Gastroesophageal sphincter (tissue), 4 donors: ENCODE results near the gene NR4A3. TPM values are rescaled to one million over a fixed set of nuclear protein-coding genes. Genes with fewer than 3 reads are reported as not detected.

Experiments
- ATAC-seq: fragments of 150-250 bp; one replicate; pipeline ENCODE4 v1.9.1; 2016; ENCODE audit warnings: mild to moderate bottlenecking, moderate library complexity
- H3K27ac ChIP-seq, 4 donors: fragments of 200-600 bp; sonication (generic) in 3 of 4; 1 replicate in 3 of 4; 2 replicates in 1 of 4; pipeline ENCODE4 v1.5.1; 2016 to 2019
- H3K27me3 ChIP-seq: fragments of 200-600 bp; sonication (generic); one replicate; pipeline ENCODE4 v1.5.1; 2019
- H3K36me3 ChIP-seq, 2 donors: fragments of 200-600 bp; sonication (generic); one replicate each; pipeline ENCODE4 v1.5.1; 2019; ENCODE audit warnings: control low read depth in 1 of 2
- H3K4me1 ChIP-seq, 3 donors: fragments of 200-600 bp; sonication (generic); 1 replicate in 2 of 3; 2 replicates in 1 of 3; pipeline ENCODE4 v1.5.1; 2016 to 2019; ENCODE audit warnings: control low read depth in 2 of 3
- H3K4me3 ChIP-seq, 2 donors: fragments of 200-600 bp; sonication (generic); one replicate each; pipeline ENCODE4 v1.5.1; 2019; ENCODE audit warnings: mild to moderate bottlenecking in 1 of 2, moderate library complexity in 1 of 2
- H3K9me3 ChIP-seq, 3 donors: fragments of 200-600 bp; sonication (generic); one replicate each; pipeline ENCODE4 v1.5.1; 2017 to 2019; ENCODE audit warnings: control low read depth in 2 of 3
- EP300 ChIP-seq: sonication (generic); formaldehyde crosslinking; IDR thresholded peaks from one replicate; pipeline ENCODE4 v1.6.1; 2017; ENCODE audit warnings: antibody characterized with exemption, mild to moderate bottlenecking
- POLR2A ChIP-seq, 2 donors: fragments of 450-650 bp; IDR thresholded peaks; one replicate each; pipeline ENCODE4 v1.6.1; 2017; ENCODE audit warnings: antibody characterized with exemption in 2 of 2, mild to moderate bottlenecking in 2 of 2, moderate library complexity in 1 of 2
- POLR2AphosphoS5 ChIP-seq: sonication (generic); formaldehyde crosslinking; IDR thresholded peaks from one replicate; pipeline ENCODE4 v1.6.1; 2017; ENCODE audit warnings: antibody characterized with exemption
- WGBS, 2 donors: methylation state at CpG; one replicate each; pipeline ENCODE4 v1.1.5; 2018; ENCODE audit warnings: low coverage in 1 of 2; 5-methylcytosine and 5-hydroxymethylcytosine counted together
- total RNA-seq, 4 donors: library from RNA; depleted of rRNA; stranded (reverse); fragments of >200 nt; gene quantifications; one replicate each; pipeline ENCODE4 v1.1.0, GENCODE V29; 2016
- TF ChIP-seq, protein P1 (sequence below), 4 experiments: fragments of 200-600 bp in 2 of 4; fragments of 450-650 bp in 2 of 4; sonication (generic) in 1 of 4; IDR thresholded peaks; one replicate each; pipeline ENCODE4 v1.5.1; 2017 to 2019; ENCODE audit warnings: antibody characterized with exemption in 4 of 4, mild to moderate bottlenecking in 2 of 4, moderate library complexity in 2 of 4

NR4A3 gene
- total RNA-seq, 4 donors from 2014 or later = 0.52 to 51.2 (median 2.0) TPM

GRCh38 chr9:99873531-99873930 lies 51.8 kb downstream of the NR4A3 start:
- Histone ChIP-seq H3K27ac (no peak overlapping the region), H3K27me3 (no peaks in the 10 kb centered on the region), H3K4me3 (no peak overlapping the region), H3K9me3 (no peaks in the 10 kb centered on the region), H3K4me1 (no peaks in the 10 kb centered on the region), H3K36me3 (no peaks in the 10 kb centered on the region)
- 98 to 100% methylated on average over 3 of the region's 3 CpGs for WGBS, 2 donors
- TF ChIP-seq POLR2AphosphoS5 (no peak), EP300 (no peak), POLR2A (IDR thresholded peaks at IDR 0.05) (no peak)
- TF ChIP-seq, protein P1, sequence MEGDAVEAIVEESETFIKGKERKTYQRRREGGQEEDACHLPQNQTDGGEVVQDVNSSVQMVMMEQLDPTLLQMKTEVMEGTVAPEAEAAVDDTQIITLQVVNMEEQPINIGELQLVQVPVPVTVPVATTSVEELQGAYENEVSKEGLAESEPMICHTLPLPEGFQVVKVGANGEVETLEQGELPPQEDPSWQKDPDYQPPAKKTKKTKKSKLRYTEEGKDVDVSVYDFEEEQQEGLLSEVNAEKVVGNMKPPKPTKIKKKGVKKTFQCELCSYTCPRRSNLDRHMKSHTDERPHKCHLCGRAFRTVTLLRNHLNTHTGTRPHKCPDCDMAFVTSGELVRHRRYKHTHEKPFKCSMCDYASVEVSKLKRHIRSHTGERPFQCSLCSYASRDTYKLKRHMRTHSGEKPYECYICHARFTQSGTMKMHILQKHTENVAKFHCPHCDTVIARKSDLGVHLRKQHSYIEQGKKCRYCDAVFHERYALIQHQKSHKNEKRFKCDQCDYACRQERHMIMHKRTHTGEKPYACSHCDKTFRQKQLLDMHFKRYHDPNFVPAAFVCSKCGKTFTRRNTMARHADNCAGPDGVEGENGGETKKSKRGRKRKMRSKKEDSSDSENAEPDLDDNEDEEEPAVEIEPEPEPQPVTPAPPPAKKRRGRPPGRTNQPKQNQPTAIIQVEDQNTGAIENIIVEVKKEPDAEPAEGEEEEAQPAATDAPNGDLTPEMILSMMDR (IDR thresholded peaks at IDR 0.05) = no peak
- ATAC-seq = no peak

DNA sequence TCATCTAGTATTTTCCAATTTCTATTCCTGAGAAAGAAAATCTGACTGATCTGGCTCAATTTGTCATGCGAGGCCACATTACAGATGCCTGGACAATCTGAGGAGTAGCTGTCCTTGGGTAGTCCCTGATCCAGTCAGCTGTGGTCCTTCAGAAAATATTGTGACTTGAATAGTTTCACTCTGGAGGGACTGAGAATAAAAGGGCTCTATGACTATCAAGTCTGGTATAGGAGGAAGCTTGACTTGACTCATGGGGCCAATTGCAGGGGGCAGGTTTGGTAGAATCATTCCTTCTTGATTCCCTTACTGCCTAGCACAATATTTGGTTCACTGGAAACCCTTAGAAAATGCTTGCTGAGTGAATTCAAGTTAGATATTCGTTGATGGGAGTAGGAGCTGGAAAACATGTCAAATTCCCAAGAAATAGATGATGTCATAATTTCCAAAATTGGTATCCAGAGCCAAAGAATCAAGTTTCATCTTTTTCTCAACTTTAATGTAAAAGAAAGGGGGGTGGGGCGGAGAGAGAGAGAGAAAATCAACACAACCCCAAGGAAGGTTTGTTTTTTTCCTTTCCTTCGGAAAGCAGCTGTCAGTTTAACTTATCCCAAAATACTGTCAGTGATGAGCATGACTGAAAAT lies 52.4 kb downstream of the NR4A3 start:
- H3K36me3 ChIP-seq = no peaks in the 10 kb centered on the region
- TF ChIP-seq POLR2A (IDR thresholded peaks at IDR 0.05) (no peak), EP300 (no peak), POLR2AphosphoS5 (no peak)
- TF ChIP-seq, protein P1 (IDR thresholded peaks at IDR 0.05) = no peak
- H3K27me3 ChIP-seq = no peaks in the 10 kb centered on the region
- WGBS, 2 donors = 77 to 89% methylated on average over 4 of the region's 4 CpGs
- ATAC-seq = no peak
- no peak overlapping the region for H3K27ac ChIP-seq
- no peak overlapping the region for H3K4me3 ChIP-seq
- H3K9me3 ChIP-seq = no peaks in the 10 kb centered on the region
- no peaks in the 10 kb centered on the region for H3K4me1 ChIP-seq

GRCh38 chr9:99876190-99876589 lies 54.5 kb downstream of the NR4A3 start:
- TF ChIP-seq, protein P1 (IDR thresholded peaks at IDR 0.05) = no peak
- TF ChIP-seq POLR2A (IDR thresholded peaks at IDR 0.05) = no peak
- TF ChIP-seq EP300 = no peak
- TF ChIP-seq POLR2AphosphoS5 = no peak
- WGBS, 2 donors = 82 to 92% methylated on average over 2 of the region's 2 CpGs
- no peaks in the 10 kb centered on the region for H3K27me3 ChIP-seq

GRCh38 chr9:99878651-99879050 lies 57.0 kb downstream of the NR4A3 start:
- Histone ChIP-seq H3K4me1 (no peaks in the 10 kb centered on the region), H3K36me3 (no peaks in the 10 kb centered on the region), H3K27ac (no peak overlapping the region), H3K27me3 (no peaks in the 10 kb centered on the region), H3K4me3 (no peak overlapping the region), H3K9me3 (no peaks in the 10 kb centered on the region)
- 66 to 69% methylated on average over 2 of the region's 2 CpGs for WGBS, 2 donors
- TF ChIP-seq POLR2AphosphoS5 (no peak), EP300 (no peak), POLR2A (IDR thresholded peaks at IDR 0.05) (no peak)
- TF ChIP-seq, protein P1 (IDR thresholded peaks at IDR 0.05) = no peak
- no peak for ATAC-seq

More at GRCh38 chr9:99876190-99876589, 54.5 kb downstream of the NR4A3 start:
- Histone ChIP-seq H3K4me1 (no peaks in the 10 kb centered on the region), H3K4me3 (no peak overlapping the region), H3K36me3 (no peaks in the 10 kb centered on the region), H3K27ac (no peak overlapping the region), H3K9me3 (no peaks in the 10 kb centered on the region)
- no peak for ATAC-seq

DNA sequence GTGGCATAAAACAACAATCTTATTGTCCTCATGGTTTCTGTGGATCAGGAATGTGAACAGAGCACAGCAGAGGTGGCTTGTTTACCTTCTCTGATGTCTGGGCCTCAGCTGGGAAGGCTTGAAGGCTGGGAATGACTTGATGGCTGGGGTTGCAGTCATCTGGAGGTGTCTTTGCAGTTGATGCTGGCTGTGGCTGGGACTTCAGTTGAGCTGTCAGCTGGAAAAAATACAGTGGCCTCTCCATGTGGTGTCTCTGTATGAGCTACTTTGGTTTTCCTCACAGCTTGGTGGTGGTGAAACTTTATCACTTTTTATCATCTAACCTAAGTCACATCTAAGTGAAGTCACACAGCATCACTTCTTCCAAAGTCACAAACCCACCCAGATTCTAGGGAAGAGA lies 60.1 kb downstream of the NR4A3 start:
- H3K27ac ChIP-seq = no peak overlapping the region
- H3K36me3 ChIP-seq = no peaks in the 10 kb centered on the region
- TF ChIP-seq POLR2A (IDR thresholded peaks at IDR 0.05) (no peak), EP300 (no peak), POLR2AphosphoS5 (no peak)
- TF ChIP-seq, protein P1 (IDR thresholded peaks at IDR 0.05) = no peak
- H3K27me3 ChIP-seq = no peaks in the 10 kb centered on the region
- no peak overlapping the region for H3K4me3 ChIP-seq
- no peaks in the 10 kb centered on the region for H3K9me3 ChIP-seq
- no peak for ATAC-seq
- no peaks in the 10 kb centered on the region for H3K4me1 ChIP-seq
